ENCODE measurements around the gene SALL3. TPM values are rescaled to one million over a fixed set of nuclear protein-coding genes. Genes with fewer than 3 reads are reported as not detected.

The SALL3 gene
- total and polyA plus RNA-seq, 2 of the 13 experiments (the other 11 are each of a cell fraction or from before 2014, with no cell fraction given) = not detected

- TF ChIP-seq CEBPZ (IDR thresholded peaks at IDR 0.05; ENCODE audit: low read length) = no peak
- no peak for TF ChIP-seq RELA (CRISPR knock-in tag; IDR thresholded peaks at IDR 0.05)
- no peak for TF ChIP-seq SP2 (CRISPR knock-in tag; IDR thresholded peaks at IDR 0.05)
- TF ChIP-seq ZNF232 (CRISPR knock-in tag; IDR thresholded peaks at IDR 0.05; ENCODE audit: borderline replicate concordance) = no peak
- TF ChIP-seq TFAP4 (IDR thresholded peaks at IDR 0.05; ENCODE audit: borderline replicate concordance, low read depth) = no peak
These were observed 31.2 kb downstream of the SALL3 start (continued) for GRCh38 chr18:79010802-79011201.

- Histone ChIP-seq H3K9ac (ENCODE audit: insufficient read depth, low read depth, low read length) (no peak overlapping the region), H3K27ac (ENCODE audit: extremely low read length, insufficient read depth, low read length) (no peak overlapping the region), H2AFZ (ENCODE audit: low read length) (no peak overlapping the region), H3K4me1 (ENCODE audit: insufficient read depth, low read length) (peaks cover 8% of the 10 kb centered on the region; the same call in 1 of the 2 replicates), H4K20me1 (ENCODE audit: insufficient read depth, low read length) (no peaks in the 10 kb centered on the region), H3K27me3 (ENCODE audit: control insufficient read depth in 1 of 2, insufficient read depth in 2 of 2, low read length in 2 of 2) (peaks cover 5 to 61% of the 10 kb centered on the region in 2 experiments; a peak in 4 of 5 replicates), H3K4me3 (replicated peaks in 1 of 3; ENCODE audit: insufficient read depth in 1 of 3, low read depth in 2 of 3, low read length in 3 of 3) (no peak overlapping the region), H3K9me3 (ENCODE audit: low read length) (no peaks in the 10 kb centered on the region), H3K79me2 (ENCODE audit: insufficient read depth, low read length) (no peaks in the 10 kb centered on the region), H3K36me3 (replicated peaks in 1 of 2; ENCODE audit: control insufficient read depth in 1 of 2, insufficient read depth in 2 of 2, low read length in 2 of 2) (no peaks in the 10 kb centered on the region), H3K4me2 (ENCODE audit: low read depth, low read length) (no peak overlapping the region)
- 47% methylated on average over 17 of the region's 17 CpGs for WGBS (ENCODE audit: low lambda C conversion rate)
- intact Hi-C loops (cut with micrococcal nuclease; ENCODE audit: unreplicated experiment) (no loop called here), in situ Hi-C loops (cut with HindIII; ENCODE audit: extremely low pct_ligation_motif_present, low pct_unique_long_range_greater_than_20kb) (no loop called here)
- no peak; the same call in 2 of the 3 replicates for ATAC-seq
- DNase-seq (ENCODE audit: low spot score) = no peak
- no peak for FAIRE-seq
- BruUV-seq (replicated peaks) = no TSS peak
- TF ChIP-seq TERF1 (CRISPR knock-in tag; IDR thresholded peaks at IDR 0.05) = no peak
- no peak for TF ChIP-seq ZNF333 (CRISPR knock-in tag; IDR thresholded peaks at IDR 0.05; ENCODE audit: borderline replicate concordance)
- TF ChIP-seq FOSL2 (CRISPR knock-in tag; IDR thresholded peaks at IDR 0.05) = 0 out of 2 replicates have a peak, but pooled peaks have one; percentile 14
- TF ChIP-seq ZNF713 (CRISPR knock-in tag; IDR thresholded peaks at IDR 0.05) = no peak
- TF ChIP-seq ZNF614 (CRISPR knock-in tag; IDR thresholded peaks at IDR 0.05; ENCODE audit: borderline replicate concordance) = no peak
- no peak for TF ChIP-seq MAF1 (CRISPR knock-in tag; IDR thresholded peaks at IDR 0.05; ENCODE audit: borderline replicate concordance)
- ChIA-PET POLR2A (no interaction called here), CTCF (ENCODE audit: low intra/inter-chr PET ratio, low total read pairs) (no interaction called here)
These were observed 31.8 kb downstream of the SALL3 start for GRCh38 chr18:79011300-79011870.
